ENCODE measurements around the gene IPO5.

DNA sequence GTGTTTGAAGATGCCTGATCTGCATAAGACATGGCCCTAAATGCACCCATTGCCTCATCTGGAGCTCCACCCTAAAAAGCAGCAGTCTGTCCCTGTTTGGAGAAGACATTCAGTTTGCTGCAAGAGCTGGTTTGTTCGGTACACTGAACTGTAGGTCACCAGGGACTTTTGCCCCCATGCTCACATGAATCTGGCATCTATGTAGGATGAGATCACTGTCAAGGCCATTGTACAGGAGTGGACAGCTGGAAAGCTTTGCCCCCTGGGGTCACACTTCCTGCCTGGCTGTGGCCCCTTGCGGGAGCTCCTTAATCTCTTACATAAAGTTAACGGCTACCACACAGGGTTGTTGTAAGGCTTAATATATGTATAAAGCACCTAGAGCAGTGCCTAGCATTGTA is 73.0 kb downstream of the IPO5 start:
- TF ChIP-seq POLR2A (IDR thresholded peaks at IDR 0.05; ENCODE audit: low read depth, low read length) (no peak), TAF1 (IDR thresholded peaks at IDR 0.05; ENCODE audit: low read depth, low read length) (no peak), POLR2AphosphoS5 (IDR thresholded peaks at IDR 0.05; ENCODE audit: low read depth, low read length) (no peak), PAX5 (IDR thresholded peaks at IDR 0.05; ENCODE audit: insufficient read depth, low read length, severe bottlenecking) (no peak), SPI1 (IDR thresholded peaks at IDR 0.05; ENCODE audit: low read depth, low read length) (no peak)
